ENCODE measurements around the gene PLPP2. TPM values are rescaled to one million over a fixed set of nuclear protein-coding genes. Genes with fewer than 3 reads are reported as not detected.

The PLPP2 gene
- total RNA-seq, 2 donors from 2014 or later = 0.82 to 3.3 TPM

DNA sequence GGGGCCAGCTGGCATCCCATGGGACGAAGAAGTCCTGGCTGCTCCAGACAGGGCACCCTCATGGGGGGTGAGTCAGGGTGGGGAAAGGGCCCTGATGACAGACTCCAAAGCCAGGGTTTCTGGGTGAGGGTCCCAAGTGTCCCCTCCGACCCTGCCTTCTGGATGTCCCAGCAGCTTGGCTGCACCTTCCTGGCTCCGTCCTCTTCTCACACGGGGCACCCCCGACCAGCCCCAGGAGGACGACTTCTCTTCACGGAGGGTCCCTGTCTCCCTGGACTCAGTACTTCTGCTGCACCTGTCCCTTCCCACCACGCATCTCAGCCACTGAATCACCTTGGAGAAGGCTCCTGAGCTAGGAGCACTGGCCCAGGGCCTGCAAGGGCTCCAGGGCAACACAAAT, 33.5 kb upstream of the PLPP2 start:
- H3K9me3 ChIP-seq = no peaks in the 10 kb centered on the region
- H3K4me3 ChIP-seq = no peak overlapping the region
- H3K27me3 ChIP-seq = no peaks in the 10 kb centered on the region
- H3K27ac ChIP-seq = no peak overlapping the region
- H3K36me3 ChIP-seq = peaks cover 59% of the 10 kb centered on the region
- TF ChIP-seq, protein P1, sequence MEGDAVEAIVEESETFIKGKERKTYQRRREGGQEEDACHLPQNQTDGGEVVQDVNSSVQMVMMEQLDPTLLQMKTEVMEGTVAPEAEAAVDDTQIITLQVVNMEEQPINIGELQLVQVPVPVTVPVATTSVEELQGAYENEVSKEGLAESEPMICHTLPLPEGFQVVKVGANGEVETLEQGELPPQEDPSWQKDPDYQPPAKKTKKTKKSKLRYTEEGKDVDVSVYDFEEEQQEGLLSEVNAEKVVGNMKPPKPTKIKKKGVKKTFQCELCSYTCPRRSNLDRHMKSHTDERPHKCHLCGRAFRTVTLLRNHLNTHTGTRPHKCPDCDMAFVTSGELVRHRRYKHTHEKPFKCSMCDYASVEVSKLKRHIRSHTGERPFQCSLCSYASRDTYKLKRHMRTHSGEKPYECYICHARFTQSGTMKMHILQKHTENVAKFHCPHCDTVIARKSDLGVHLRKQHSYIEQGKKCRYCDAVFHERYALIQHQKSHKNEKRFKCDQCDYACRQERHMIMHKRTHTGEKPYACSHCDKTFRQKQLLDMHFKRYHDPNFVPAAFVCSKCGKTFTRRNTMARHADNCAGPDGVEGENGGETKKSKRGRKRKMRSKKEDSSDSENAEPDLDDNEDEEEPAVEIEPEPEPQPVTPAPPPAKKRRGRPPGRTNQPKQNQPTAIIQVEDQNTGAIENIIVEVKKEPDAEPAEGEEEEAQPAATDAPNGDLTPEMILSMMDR (IDR thresholded peaks at IDR 0.05) = no peak
- H3K4me1 ChIP-seq = no peaks in the 10 kb centered on the region
- DNase-seq (ENCODE audit: low spot score) = no peak

DNA sequence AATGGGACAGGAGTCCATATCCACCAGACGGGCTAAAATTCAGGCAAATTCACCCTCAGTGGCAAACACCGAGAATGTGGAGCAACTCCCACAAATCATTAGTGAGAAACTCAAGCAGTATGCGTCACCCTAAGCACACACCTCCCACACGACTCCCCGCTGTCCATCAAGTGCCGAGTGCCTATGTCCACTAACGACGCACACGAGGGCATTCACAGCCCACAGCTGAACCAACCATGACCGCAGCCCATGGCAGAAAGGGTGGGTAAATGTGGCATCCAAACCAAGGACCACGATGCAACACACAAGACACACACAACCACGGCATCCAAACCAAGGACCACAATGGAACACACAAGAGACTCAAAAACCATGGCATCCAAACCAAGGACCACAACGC, 31.4 kb upstream of the PLPP2 start:
- TF ChIP-seq, protein P1 (IDR thresholded peaks at IDR 0.05) = no peak
- no peak for DNase-seq (ENCODE audit: low spot score)
- H3K36me3 ChIP-seq = peaks cover 38% of the 10 kb centered on the region

DNA sequence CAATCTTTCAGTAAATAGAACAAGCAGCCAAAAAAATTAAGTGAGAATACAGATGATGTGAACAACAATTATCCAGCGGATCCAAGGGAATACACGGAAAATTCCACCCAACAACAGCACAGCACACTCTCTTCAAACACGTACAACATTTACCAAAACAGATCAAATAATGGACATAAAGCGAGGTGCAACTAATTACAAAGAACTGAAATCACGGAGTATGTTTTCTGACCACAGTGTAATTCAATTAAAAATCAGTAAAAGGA, 27.2 kb upstream of the PLPP2 start:
- Histone ChIP-seq H3K4me3 (no peak overlapping the region), H3K9me3 (peaks cover 0 to 3% of the 10 kb centered on the region in 2 donors), H3K36me3 (peaks cover 25% of the 10 kb centered on the region), H3K4me1 (no peaks in the 10 kb centered on the region), H3K27ac (no peak overlapping the region), H3K27me3 (no peaks in the 10 kb centered on the region)
- DNase-seq (ENCODE audit: low spot score) = no peak
- TF ChIP-seq, protein P1 (IDR thresholded peaks at IDR 0.05) = no peak

More for the DNA sequence above, 31.4 kb upstream of the PLPP2 start:
- no peaks in the 10 kb centered on the region for H3K27me3 ChIP-seq
- H3K4me1 ChIP-seq = no peaks in the 10 kb centered on the region
- H3K9me3 ChIP-seq = peaks cover 0 to 3% of the 10 kb centered on the region in 2 donors
- no peak overlapping the region for H3K4me3 ChIP-seq
- no peak overlapping the region for H3K27ac ChIP-seq

DNA sequence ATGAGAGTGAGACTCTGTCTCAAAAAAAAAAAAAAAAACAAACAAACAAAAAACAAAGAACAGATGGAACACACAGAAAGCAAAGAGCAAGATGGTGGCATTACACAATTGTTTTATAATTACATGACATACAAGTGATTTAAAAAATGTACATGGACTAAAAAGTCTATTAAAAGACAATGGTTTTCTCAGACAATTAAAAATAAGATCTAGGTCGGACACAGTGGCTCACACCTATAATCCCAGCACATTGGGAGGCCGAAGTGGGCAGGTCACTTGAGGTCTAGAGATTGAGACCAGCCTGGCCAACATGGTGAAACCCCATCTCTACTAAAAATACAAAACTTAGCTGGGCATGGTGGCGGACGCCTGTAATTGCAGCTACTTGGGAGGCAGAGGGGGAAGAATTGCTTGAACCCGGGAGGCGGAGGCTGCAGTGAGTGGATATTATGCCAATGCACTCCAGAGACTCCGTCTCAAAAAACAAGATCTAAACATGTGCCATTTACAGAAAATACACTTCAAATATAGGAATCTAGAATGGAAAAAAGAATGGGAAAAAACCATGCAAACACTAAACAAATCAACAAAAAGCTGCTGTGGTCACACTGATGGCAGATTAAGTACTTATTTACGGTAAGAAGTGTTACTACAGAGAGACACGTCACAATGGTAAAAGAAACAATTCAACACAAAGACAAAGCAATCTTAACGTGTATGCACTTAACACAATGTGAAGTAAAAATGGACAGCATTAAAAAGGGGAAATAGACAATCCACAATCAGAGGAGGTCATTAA, 26.7 kb upstream of the PLPP2 start:
- peaks cover 25% of the 10 kb centered on the region for H3K36me3 ChIP-seq
- no peaks in the 10 kb centered on the region for H3K27me3 ChIP-seq
- peak overlapping the region in 1 of 2 donors; percentile 21 for H3K27ac ChIP-seq
- TF ChIP-seq, protein P1 (IDR thresholded peaks at IDR 0.05) = no peak
- no peak for DNase-seq (ENCODE audit: low spot score)
- no peak overlapping the region for H3K4me3 ChIP-seq
- peaks cover 0 to 3% of the 10 kb centered on the region in 2 donors for H3K9me3 ChIP-seq
- no peaks in the 10 kb centered on the region for H3K4me1 ChIP-seq

DNA sequence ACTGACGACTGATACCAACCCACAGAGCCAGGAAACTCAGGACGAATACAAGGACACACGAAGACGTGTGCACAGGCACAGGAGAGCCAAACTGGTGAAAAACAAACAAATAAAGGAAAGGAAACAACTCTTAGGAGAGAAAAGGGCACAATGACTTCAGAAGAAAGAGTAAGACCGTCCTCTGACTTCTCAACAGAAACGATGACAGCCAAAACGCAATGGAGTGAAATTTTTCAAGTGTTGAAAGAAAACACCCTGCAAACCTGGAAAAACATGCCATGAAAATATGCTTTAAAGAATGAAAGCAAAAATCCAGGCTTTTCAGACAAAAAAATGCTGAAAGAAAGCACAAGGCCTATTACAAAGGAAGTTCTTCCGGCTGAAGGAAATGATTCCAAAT, 24.6 kb upstream of the PLPP2 start:
- Histone ChIP-seq H3K9me3 (peaks cover 0 to 3% of the 10 kb centered on the region in 2 donors), H3K4me3 (no peak overlapping the region), H3K4me1 (no peaks in the 10 kb centered on the region), H3K36me3 (peaks cover 39% of the 10 kb centered on the region), H3K27ac (no peak overlapping the region), H3K27me3 (no peaks in the 10 kb centered on the region)
- TF ChIP-seq, protein P1 (IDR thresholded peaks at IDR 0.05) = no peak
- no peak for DNase-seq (ENCODE audit: low spot score)
